Breast epithelium (tissue), 3 donors: ENCODE data around the gene ARID5B.

Experiments used
- CTCF ChIP-seq, 3 donors: fragments of 450-650 bp; IDR thresholded peaks; one replicate each; pipeline ENCODE4 v1.5.1; 2016 to 2017; ENCODE audit warnings: antibody characterized with exemption in 3 of 3, mild to moderate bottlenecking in 3 of 3, moderate library complexity in 3 of 3
- POLR2A ChIP-seq: fragments of 450-650 bp; IDR thresholded peaks from one replicate; pipeline ENCODE4 v1.6.1; 2016; ENCODE audit warnings: antibody characterized with exemption, mild to moderate bottlenecking, moderate library complexity

- TF ChIP-seq CTCF (IDR thresholded peaks at IDR 0.05) (no peak), POLR2A (no peak)
These were observed 1.9 kb upstream of the ARID5B start for GRCh38 chr10:61899663-61899996.
